C4-2B (cell line): ENCODE results near the gene XPR1.

Source experiments
- CTCF ChIP-seq: fragments of 450-650 bp; conservative IDR thresholded peaks from 2 replicates; pipeline ENCODE4 v1.5.1; 2017; ENCODE audit warnings: mild to moderate bottlenecking
- ZFX ChIP-seq: fragments of 450-650 bp; IDR thresholded peaks from 2 replicates; pipeline ENCODE4 v1.6.1; 2017

- TF ChIP-seq CTCF (no peak), ZFX (no peak)
Measured at GRCh38 chr1:180898441-180899219, 266.8 kb downstream of the XPR1 start.
